SU-DHL-6 (cell line): Measurements from ENCODE around the gene DYNC1H1.

Source experiments
- H2AFZ ChIP-seq: fragments of 200-600 bp; sonication (generic); 2 replicates; pipeline ENCODE4 v1.6.1; 2014; ENCODE audit warnings: low read depth, mild to moderate bottlenecking, moderate library complexity, mixed read lengths, antibody characterized with exemption, low read length; ENCODE audit not compliant: severe bottlenecking
- H3F3A ChIP-seq: fragments of 200-600 bp; shearing (Covaris generic); 2 replicates; pipeline ENCODE4 v1.6.0; 2016; ENCODE audit warnings: antibody characterized with exemption, mild to moderate bottlenecking; ENCODE audit not compliant: insufficient read depth
- H3K27ac ChIP-seq: fragments of 200-600 bp; sonication (generic); 2 replicates; pipeline ENCODE4 v1.5.1; 2016; ENCODE audit warnings: low read depth, mild to moderate bottlenecking, low read length, moderate library complexity, mixed read lengths
- H3K27me3 ChIP-seq: fragments of 200-600 bp; sonication (generic), shearing (Covaris generic); 2 replicates; pipeline ENCODE4 v1.6.0; 2014; ENCODE audit warnings: mild to moderate bottlenecking, low read length
- H3K36me3 ChIP-seq: fragments of 200-600 bp; sonication (generic); 2 replicates; pipeline ENCODE4 v1.6.1; 2014; ENCODE audit warnings: mild to moderate bottlenecking, low read length, mixed read lengths
- H3K4me2 ChIP-seq: fragments of 300-600, 200-600 bp; shearing (Covaris generic), sonication (generic); 2 replicates; pipeline ENCODE4 v1.6.0; 2014; ENCODE audit warnings: low read length, low read depth, mild to moderate bottlenecking; ENCODE audit not compliant: poor library complexity, severe bottlenecking
- H3K4me3 ChIP-seq: fragments of 200-600 bp; sonication (generic); 2 replicates; pipeline ENCODE4 v1.5.1; 2014; ENCODE audit warnings: antibody characterized with exemption, low read length, mild to moderate bottlenecking, mixed read lengths; ENCODE audit not compliant: insufficient read depth, poor library complexity, severe bottlenecking
- H3K79me2 ChIP-seq: fragments of 200-600 bp; sonication (generic); 2 replicates; pipeline ENCODE4 v1.6.1; 2014; ENCODE audit warnings: mild to moderate bottlenecking, low read length, moderate library complexity; ENCODE audit not compliant: insufficient read depth
- H3K9ac ChIP-seq: fragments of 200-600 bp; sonication (generic); 2 replicates; pipeline ENCODE4 v1.7.0; 2014; ENCODE audit warnings: mild to moderate bottlenecking, low read length
- H3K9me2 ChIP-seq: fragments of 200-600 bp; sonication (generic); replicated peaks from 2 replicates; pipeline ENCODE4 v1.6.1; 2014; ENCODE audit warnings: low read length; ENCODE audit not compliant: insufficient read depth
- H3K9me3 ChIP-seq: fragments of 200-600 bp; sonication (generic); 2 replicates; pipeline ENCODE4 v1.6.1; 2014; ENCODE audit warnings: low read length, mixed read lengths; ENCODE audit not compliant: insufficient read depth
- H4K20me1 ChIP-seq: fragments of 200-600 bp; sonication (generic); 2 replicates; pipeline ENCODE4 v1.6.1; 2014; ENCODE audit warnings: low read depth, mild to moderate bottlenecking, antibody characterized with exemption, low read length, moderate library complexity, mixed read lengths
- CTCF ChIP-seq: fragments of 200-600 bp; sonication (generic); IDR thresholded peaks from one replicate; pipeline ENCODE4 v1.5.1; 2017; ENCODE audit warnings: antibody characterized with exemption, mild to moderate bottlenecking, low read length, moderate library complexity; ENCODE audit not compliant: insufficient read depth, poor library complexity, severe bottlenecking
- EZH2phosphoT487 ChIP-seq: fragments of 200-600 bp; sonication (generic), shearing (Covaris generic); conservative IDR thresholded peaks from 2 replicates; pipeline ENCODE4 v1.6.1; 2018; ENCODE audit warnings: mild to moderate bottlenecking, antibody characterized with exemption, low read length, moderate library complexity, mixed read lengths

The DYNC1H1 gene

DNA sequence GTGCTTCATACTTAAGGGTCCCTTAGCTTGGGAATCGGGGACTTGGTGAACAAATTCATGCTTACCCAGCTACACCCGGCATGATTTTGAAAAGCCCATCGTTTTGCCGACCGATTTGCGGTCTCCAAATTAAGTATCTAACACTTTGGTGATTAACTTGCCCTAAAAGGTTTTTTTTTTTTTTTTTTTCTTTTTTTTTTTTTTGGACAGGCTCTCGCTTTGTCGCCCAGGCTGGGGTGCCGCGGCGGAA, 123.3 kb downstream of the DYNC1H1 start:
- peaks cover 35% of the 10 kb centered on the region for H3K36me3 ChIP-seq
- H3K4me3 ChIP-seq = peak overlapping the region; percentile 70
- H4K20me1 ChIP-seq = peaks cover 19% of the 10 kb centered on the region; the same call in 1 of the 2 replicates
- H3K79me2 ChIP-seq = peaks cover 36% of the 10 kb centered on the region
- peak overlapping the region; percentile 77 for H3K4me2 ChIP-seq
- H3K9me3 ChIP-seq = no peaks in the 10 kb centered on the region
- peak overlapping the region; percentile 90 for H3K9ac ChIP-seq
- no peaks in the 10 kb centered on the region for H3K9me2 ChIP-seq
- no peak for TF ChIP-seq EZH2phosphoT487
- peaks cover 28% of the 10 kb centered on the region; the same call in 1 of the 2 replicates for H3F3A ChIP-seq
- H3K27ac ChIP-seq = peak overlapping the region; percentile 69
- H3K27me3 ChIP-seq = no peaks in the 10 kb centered on the region
- peak overlapping the region; percentile 70 for H2AFZ ChIP-seq

- H3K27me3 ChIP-seq = no peaks in the 10 kb centered on the region
- H3K27ac ChIP-seq = peak overlapping the region; percentile 69
- H2AFZ ChIP-seq = peak overlapping the region; percentile 38
Measured at GRCh38 chr14:102088012-102088792, 123.8 kb downstream of the DYNC1H1 start.

GRCh38 chr14:102089621-102090343, 125.4 kb downstream of the DYNC1H1 start:
- H3K4me3 ChIP-seq = no peak overlapping the region
- no peak overlapping the region for H3K27ac ChIP-seq
- H3K9me2 ChIP-seq = no peaks in the 10 kb centered on the region
- peaks cover 15% of the 10 kb centered on the region; the same call in 1 of the 2 replicates for H3F3A ChIP-seq
- H4K20me1 ChIP-seq = peaks cover 14% of the 10 kb centered on the region; the same call in 1 of the 2 replicates
- H3K27me3 ChIP-seq = no peaks in the 10 kb centered on the region
- TF ChIP-seq EZH2phosphoT487 (no peak), CTCF (no peak)
- peaks cover 15% of the 10 kb centered on the region for H3K36me3 ChIP-seq
- H3K4me2 ChIP-seq = no peak overlapping the region
- no peak overlapping the region for H2AFZ ChIP-seq
- peaks cover 20% of the 10 kb centered on the region for H3K79me2 ChIP-seq
- H3K9me3 ChIP-seq = no peaks in the 10 kb centered on the region
- no peak overlapping the region for H3K9ac ChIP-seq

More at GRCh38 chr14:102088012-102088792, 123.8 kb downstream of the DYNC1H1 start:
- H4K20me1 ChIP-seq = peaks cover 19% of the 10 kb centered on the region; the same call in 1 of the 2 replicates
- peak overlapping the region; percentile 70 for H3K4me3 ChIP-seq
- H3K79me2 ChIP-seq = peaks cover 32% of the 10 kb centered on the region
- H3K36me3 ChIP-seq = peaks cover 30% of the 10 kb centered on the region
- peak overlapping the region; percentile 77 for H3K4me2 ChIP-seq
- no peaks in the 10 kb centered on the region for H3K9me2 ChIP-seq
- H3K9me3 ChIP-seq = no peaks in the 10 kb centered on the region
- peak overlapping the region; percentile 90 for H3K9ac ChIP-seq
- peaks cover 25% of the 10 kb centered on the region; the same call in 1 of the 2 replicates for H3F3A ChIP-seq
- TF ChIP-seq EZH2phosphoT487 = no peak
- no peak for TF ChIP-seq CTCF
